SK-N-SH (cell line): ENCODE data around the gene PPT2. TPM values are rescaled to one million over a fixed set of nuclear protein-coding genes. Genes with fewer than 3 reads are reported as not detected.

ENCODE experiments used
- CTCF ChIA-PET: fragments of 300-600, 350-600 bp; formaldehyde crosslinking; extraction: SDS; loops from one replicate; lab custom pipeline; 2021; lab: Yijun Ruan, JAX
- POLR2A ChIA-PET: fragments of 350-600 bp; sonication (Branson Sonifier 250); formaldehyde crosslinking; extraction: SDS; loops from one replicate; lab custom pipeline; 2020; ENCODE audit warnings: antibody characterized with exemption, inconsistent platforms; lab: Yijun Ruan, JAX
- DNase-seq: peaks from one replicate; pipeline ENCODE4 v3.0.0; 2012
- H2AFZ ChIP-seq: fragments of 200-600 bp; sonication (generic); 2 replicates; pipeline ENCODE4 v1.8.1; 2016; ENCODE audit warnings: antibody characterized with exemption, mild to moderate bottlenecking, low read depth
- H3F3A ChIP-seq: fragments of 200-600 bp; sonication (generic); replicated peaks from 2 replicates; pipeline ENCODE3; 2016; ENCODE audit warnings: antibody characterized with exemption, mild to moderate bottlenecking; ENCODE audit not compliant: insufficient read depth
- H3K27ac ChIP-seq, 2 experiments: fragments of 200-500 bp in 1 of 2; fragments of 200-600 bp in 1 of 2; sonication (Bioruptor generic) in 1 of 2; sonication (generic), shearing (Covaris generic) in 1 of 2; 2 replicates each; pipeline versions ENCODE4 v1.5.1 to v1.6.1; 2014 to 2016; ENCODE audit warnings: low read depth in 2 of 2, inconsistent platforms in 1 of 2, low read length in 1 of 2, mild to moderate bottlenecking in 1 of 2, mixed read lengths in 1 of 2
- H3K27me3 ChIP-seq: fragments of 200-600 bp; sonication (generic), shearing (Covaris generic); 2 replicates; pipeline ENCODE4 v1.6.1; 2016; ENCODE audit warnings: mixed run types; ENCODE audit not compliant: insufficient read depth
- H3K36me3 ChIP-seq, 2 experiments: fragments of 200-500 bp in 1 of 2; fragments of 200-600 bp in 1 of 2; sonication (Bioruptor generic) in 1 of 2; sonication (generic) in 1 of 2; replicated peaks in 1 of 2; 2 replicates each; pipeline versions ENCODE3 to v1.5.1; 2014 to 2016; ENCODE audit warnings: low read length in 1 of 2, mild to moderate bottlenecking in 1 of 2; ENCODE audit not compliant: insufficient read depth in 2 of 2, control insufficient read depth in 1 of 2
- H3K4me1 ChIP-seq, 2 experiments: fragments of 200-500 bp in 1 of 2; fragments of 200-600 bp in 1 of 2; sonication (Bioruptor generic) in 1 of 2; sonication (generic), shearing (Covaris generic) in 1 of 2; 2 replicates each; pipeline versions ENCODE4 v1.5.1 to v1.6.1; 2014 to 2016; ENCODE audit warnings: low read depth in 1 of 2, low read length in 1 of 2, mixed run types in 1 of 2; ENCODE audit not compliant: insufficient read depth in 2 of 2, control insufficient read depth in 1 of 2
- H3K4me2 ChIP-seq: fragments of 200-600 bp; sonication (generic), shearing (Covaris generic); 2 replicates; pipeline ENCODE4 v1.6.1; 2017; ENCODE audit warnings: mixed run types
- H3K4me3 ChIP-seq, 2 experiments: fragments of 200-500 bp in 1 of 2; fragments of 200-600 bp in 1 of 2; sonication (Bioruptor generic) in 1 of 2; sonication (generic), shearing (Covaris generic) in 1 of 2; 2 replicates each; pipeline versions ENCODE4 v1.5.1 to v1.8.1; 2014 to 2016; ENCODE audit warnings: low read depth in 2 of 2, inconsistent platforms in 1 of 2, low read length in 1 of 2, mild to moderate bottlenecking in 1 of 2, mixed read lengths in 1 of 2, moderate library complexity in 1 of 2
- H3K79me2 ChIP-seq: fragments of 200-600 bp; sonication (generic); 2 replicates; pipeline ENCODE4 v1.8.1; 2017; ENCODE audit warnings: mild to moderate bottlenecking; ENCODE audit not compliant: insufficient read depth
- H3K9ac ChIP-seq: fragments of 200-600 bp; sonication (generic); 2 replicates; pipeline ENCODE4 v1.6.1; 2017; ENCODE audit warnings: mixed run types
- H3K9me2 ChIP-seq: fragments of 200-600 bp; sonication (generic); 2 replicates; pipeline ENCODE4 v1.6.1; 2017; ENCODE audit warnings: mixed run types
- H3K9me3 ChIP-seq: fragments of 200-600 bp; sonication (generic); 2 replicates; pipeline ENCODE4 v1.6.1; 2017; ENCODE audit warnings: mixed run types, mild to moderate bottlenecking, moderate library complexity
- H4K20me1 ChIP-seq: fragments of 200-600 bp; sonication (generic); 2 replicates; pipeline ENCODE4 v1.6.1; 2017; ENCODE audit warnings: mild to moderate bottlenecking, mixed run types; ENCODE audit not compliant: insufficient read depth
- CHD2 ChIP-seq: fragments of 150-350 bp; IDR thresholded peaks from 2 replicates; pipeline ENCODE4 v1.6.1; 2018; ENCODE audit warnings: low read length; ENCODE audit not compliant: partially characterized antibody
- EP300 ChIP-seq, 2 experiments: IDR thresholded peaks; 2 replicates each; pipeline versions ENCODE4 v1.4.0 to v1.6.1; 2012; ENCODE audit warnings: borderline replicate concordance in 1 of 2, low read depth in 1 of 2, low read length in 1 of 2
- FOXM1 ChIP-seq: IDR thresholded peaks from 2 replicates; pipeline ENCODE4 v1.4.0; 2012; ENCODE audit warnings: low read depth, mild to moderate bottlenecking
- IRF3 ChIP-seq: fragments of 150-350 bp; IDR thresholded peaks from 2 replicates; pipeline ENCODE4 v1.6.1; 2016; ENCODE audit warnings: mild to moderate bottlenecking, low read depth, low read length
- MEF2A ChIP-seq: IDR thresholded peaks from 2 replicates; pipeline ENCODE4 v1.4.0; 2012; ENCODE audit warnings: low read depth, borderline replicate concordance
- PBX3 ChIP-seq: IDR thresholded peaks from 2 replicates; pipeline ENCODE4; 2012
- POLR2AphosphoS5 ChIP-seq: IDR thresholded peaks from 2 replicates; pipeline ENCODE4 v1.6.1; 2012; ENCODE audit warnings: low read depth, low read length
- RFX5 ChIP-seq: IDR thresholded peaks from 2 replicates; pipeline ENCODE4 v1.6.1; 2012; ENCODE audit warnings: mild to moderate bottlenecking, improper control_type of control experiment, low read length
- USF1 ChIP-seq: IDR thresholded peaks from 2 replicates; pipeline ENCODE4 v1.4.0; 2012; ENCODE audit warnings: low read depth, borderline replicate concordance
- YY1 ChIP-seq: IDR thresholded peaks from 2 replicates; pipeline ENCODE4 v1.4.0; 2012; ENCODE audit warnings: low read depth, mild to moderate bottlenecking
- WGBS: methylation state at CpG from one replicate; pipeline ENCODE4 v1.1.6; 2017; ENCODE audit warnings: low lambda C conversion rate; 5-methylcytosine and 5-hydroxymethylcytosine counted together
- polyA plus RNA-seq, 3 experiments: library from polyadenylated mRNA; depleted of rRNA; stranded (reverse); fragments of >200 nt; gene quantifications; 2 replicates each; pipeline ENCODE4 v1.2.3, GENCODE V29; 2012

PPT2 gene
- polyA plus RNA-seq, 1 of the 3 experiments (the other 2 are of a cell fraction) = 32.7 TPM

GRCh38 chr6:32175711-32176475 lies 22.0 kb downstream of the PPT2 start, which contains the start of gene AGPAT1 (continued):
- peak; percentile 46 for TF ChIP-seq IRF3
- TF ChIP-seq EP300 (IDR thresholded peaks at IDR 0.05; ENCODE audit: borderline replicate concordance in 1 of 2, low read depth in 1 of 2, low read length in 1 of 2) = no peak
- peak; percentile 34; the same call in 1 of the 2 replicates for TF ChIP-seq RFX5
- TF ChIP-seq MEF2A = no peak
- TF ChIP-seq PBX3 = peak; percentile 100
- TF ChIP-seq POLR2AphosphoS5 = peak; percentile 83

- Histone ChIP-seq H4K20me1 (no peaks in the 10 kb centered on the region), H3K4me2 (peak overlapping the region; percentile 81), H2AFZ (peak overlapping the region; percentile 88), H3K9me2 (no peaks in the 10 kb centered on the region), H3K27me3 (no peaks in the 10 kb centered on the region), H3K4me1 (peaks cover 12 to 40% of the 10 kb centered on the region in 2 experiments; a peak in 3 of 4 replicates), H3K79me2 (peaks cover 53% of the 10 kb centered on the region), H3K4me3 (peak overlapping the region; percentile 84 to 99), H3K27ac (peak overlapping the region; percentile 98 to 99), H3K36me3 (peaks cover 9 to 12% of the 10 kb centered on the region in 2 experiments), H3K9ac (peak overlapping the region; percentile 84), H3K9me3 (no peaks in the 10 kb centered on the region), H3F3A (peaks cover 13% of the 10 kb centered on the region)
- ChIA-PET CTCF (interaction anchor here (0.7 to 1.6 kb wide), 4 partner anchors 10 to 129 kb away, joined by 3 to 4 read pairs (median 4); partner anchors contain the start of gene EGFL8), POLR2A (interaction anchor here (0.7 to 4.1 kb wide), 8 partner anchors 13 to 795 kb away, joined by 3 to 22 read pairs (median 6); partner anchors contain the start of genes ATF6B, FKBPL, GPANK1 and PBX2)
- TF ChIP-seq YY1 = no peak
- no peak for TF ChIP-seq MEF2A
- TF ChIP-seq USF1 = peak; percentile 10; the same call in 1 of the 2 replicates
- TF ChIP-seq PBX3 = no peak
- TF ChIP-seq FOXM1 = no peak
- no peak for TF ChIP-seq CHD2
- no peak for DNase-seq
- WGBS = 5% methylated on average over 5 of the region's 5 CpGs
Observed at GRCh38 chr6:32176476-32177182, 22.7 kb downstream of the PPT2 start.
